K562 (cell line): ENCODE measurements around the gene S100P. TPM values are rescaled to one million over a fixed set of nuclear protein-coding genes. Genes with fewer than 3 reads are reported as not detected.
A peak's percentile ranks its signal among the peaks of the same experiment; 100 is the strongest.

Experiments
- CBX8 ChIP-seq: fragments of 200-600 bp; sonication (generic); IDR thresholded peaks from 2 replicates; pipeline ENCODE4 v1.6.1; 2012; ENCODE audit warnings: borderline replicate concordance, mixed run types, low read depth, mild to moderate bottlenecking, moderate library complexity, mixed read lengths, low read length, control low read depth, inconsistent platforms; ENCODE audit not compliant: poor library complexity, severe bottlenecking; ENCODE audit errors: extremely low read depth
- CTBP1 ChIP-seq: fragments of 450-650 bp; IDR thresholded peaks from 2 replicates; pipeline ENCODE4 v1.6.1; 2016; ENCODE audit warnings: borderline replicate concordance
- RFX5 ChIP-seq: IDR thresholded peaks from 2 replicates; pipeline ENCODE4 v1.6.1; 2011; ENCODE audit warnings: low read depth, mild to moderate bottlenecking, improper control_type of control experiment, low read length
- SAP30 ChIP-seq: fragments of 200-600 bp; sonication (generic); IDR thresholded peaks from 2 replicates; pipeline ENCODE4 v1.6.1; 2012; ENCODE audit warnings: borderline replicate concordance, low read depth, mild to moderate bottlenecking, moderate library complexity, low read length, control low read depth, inconsistent platforms; ENCODE audit not compliant: insufficient read depth, poor library complexity, severe bottlenecking
- TCF7L2 ChIP-seq: fragments of 150-350 bp; IDR thresholded peaks from 2 replicates; pipeline ENCODE4 v1.6.1; 2016; ENCODE audit warnings: low read depth, mild to moderate bottlenecking, low read length, moderate library complexity
- ZNF143 ChIP-seq: sonication (generic); formaldehyde crosslinking; IDR thresholded peaks from 2 replicates; pipeline ENCODE4 v1.9.0; 2022; ENCODE audit warnings: mild to moderate bottlenecking, missing genetic modification reagents
- polyA plus RNA-seq, 8 experiments: library from polyadenylated mRNA; depleted of rRNA in 4 of 8; stranded (reverse) in 5 of 8; unstranded in 3 of 8; fragments of >200 nt; fragmentation: Nextera tagmentation in 2 of 8; fragmentation: Illumina TruSeq in 1 of 8; extraction: Ambion mirVana in 2 of 8; extraction: Trizol in 1 of 8; gene quantifications; 2 replicates each; pipeline versions ENCODE4 v1.2.1 to v1.2.3, GENCODE V29; 2011 to 2014; ENCODE audit warnings: inconsistent platforms in 1 of 8, missing spikeins in 1 of 8
- total RNA-seq, 7 experiments: library from RNA; depleted of rRNA in 6 of 7; stranded (reverse); fragments of >200 nt in 6 of 7; fragmentation: Illumina TruSeq in 2 of 7; extraction: Trizol in 2 of 7; gene quantifications; 2 replicates each; pipeline versions ENCODE4 v1.2.1 to v1.2.3, GENCODE V29; 2011 to 2021; ENCODE audit warnings: low replicate concordance in 1 of 7
- TF ChIP-seq, protein P1 (sequence below): fragments of 450-650 bp; IDR thresholded peaks from 2 replicates; pipeline ENCODE4 v1.6.1; 2016; ENCODE audit warnings: mild to moderate bottlenecking, moderate library complexity
- TF ChIP-seq, protein P2 (sequence below): fragments of 450-650 bp; formaldehyde crosslinking; IDR thresholded peaks from 2 replicates; pipeline ENCODE4 v1.4.0; 2020; ENCODE audit warnings: mild to moderate bottlenecking, moderate library complexity

Gene S100P
- total and polyA plus RNA-seq, 9 of the 15 experiments (the other 6 are each of a cell fraction or from before 2014, with no cell fraction given) = 4.1 to 23.8 (median 7.5) TPM

DNA sequence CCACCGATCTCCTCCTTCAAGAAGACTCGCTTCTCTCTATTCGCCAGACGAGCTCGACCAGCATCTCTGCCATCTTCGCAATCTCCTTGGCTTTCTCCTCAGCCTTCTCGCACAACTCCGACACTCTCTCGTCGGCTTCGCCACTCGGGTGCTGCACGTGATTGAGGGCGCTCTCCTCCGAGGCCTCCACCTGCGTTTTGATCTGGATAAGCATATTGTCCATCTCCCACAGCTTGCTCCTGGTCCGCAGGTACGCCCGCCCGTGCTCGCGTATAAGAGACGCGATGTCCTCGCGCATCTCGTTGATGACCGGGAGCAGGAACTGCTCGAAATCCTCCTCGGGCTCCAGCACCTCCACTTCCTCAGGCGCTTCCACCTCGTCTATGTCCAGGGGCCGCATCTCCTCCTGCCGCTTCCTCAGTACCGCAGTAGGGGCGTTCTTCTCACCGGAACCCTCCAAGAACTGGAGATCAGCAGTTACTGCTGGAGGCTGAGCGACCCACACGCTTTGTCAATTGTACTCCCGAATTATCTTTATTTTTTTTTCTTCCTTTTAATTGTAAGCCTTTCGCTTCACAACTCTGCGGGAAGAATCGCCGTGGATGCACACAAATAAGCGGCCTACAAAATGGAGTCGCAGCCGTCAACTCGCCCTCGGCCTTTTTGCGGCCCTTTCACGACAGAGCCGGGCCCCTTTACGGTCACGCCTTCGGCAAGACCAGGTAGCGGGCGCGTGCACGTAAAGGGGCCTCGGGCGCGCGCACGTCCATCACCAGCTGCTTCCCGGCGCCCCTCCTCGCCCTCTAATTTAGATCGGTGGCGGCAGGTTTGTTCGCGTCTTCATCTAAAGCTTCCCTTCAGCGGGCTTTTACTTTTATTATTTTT lies 15.8 kb downstream of the S100P start, which contains the start of gene MRFAP1L1 (continued):
- TF ChIP-seq, protein P1, sequence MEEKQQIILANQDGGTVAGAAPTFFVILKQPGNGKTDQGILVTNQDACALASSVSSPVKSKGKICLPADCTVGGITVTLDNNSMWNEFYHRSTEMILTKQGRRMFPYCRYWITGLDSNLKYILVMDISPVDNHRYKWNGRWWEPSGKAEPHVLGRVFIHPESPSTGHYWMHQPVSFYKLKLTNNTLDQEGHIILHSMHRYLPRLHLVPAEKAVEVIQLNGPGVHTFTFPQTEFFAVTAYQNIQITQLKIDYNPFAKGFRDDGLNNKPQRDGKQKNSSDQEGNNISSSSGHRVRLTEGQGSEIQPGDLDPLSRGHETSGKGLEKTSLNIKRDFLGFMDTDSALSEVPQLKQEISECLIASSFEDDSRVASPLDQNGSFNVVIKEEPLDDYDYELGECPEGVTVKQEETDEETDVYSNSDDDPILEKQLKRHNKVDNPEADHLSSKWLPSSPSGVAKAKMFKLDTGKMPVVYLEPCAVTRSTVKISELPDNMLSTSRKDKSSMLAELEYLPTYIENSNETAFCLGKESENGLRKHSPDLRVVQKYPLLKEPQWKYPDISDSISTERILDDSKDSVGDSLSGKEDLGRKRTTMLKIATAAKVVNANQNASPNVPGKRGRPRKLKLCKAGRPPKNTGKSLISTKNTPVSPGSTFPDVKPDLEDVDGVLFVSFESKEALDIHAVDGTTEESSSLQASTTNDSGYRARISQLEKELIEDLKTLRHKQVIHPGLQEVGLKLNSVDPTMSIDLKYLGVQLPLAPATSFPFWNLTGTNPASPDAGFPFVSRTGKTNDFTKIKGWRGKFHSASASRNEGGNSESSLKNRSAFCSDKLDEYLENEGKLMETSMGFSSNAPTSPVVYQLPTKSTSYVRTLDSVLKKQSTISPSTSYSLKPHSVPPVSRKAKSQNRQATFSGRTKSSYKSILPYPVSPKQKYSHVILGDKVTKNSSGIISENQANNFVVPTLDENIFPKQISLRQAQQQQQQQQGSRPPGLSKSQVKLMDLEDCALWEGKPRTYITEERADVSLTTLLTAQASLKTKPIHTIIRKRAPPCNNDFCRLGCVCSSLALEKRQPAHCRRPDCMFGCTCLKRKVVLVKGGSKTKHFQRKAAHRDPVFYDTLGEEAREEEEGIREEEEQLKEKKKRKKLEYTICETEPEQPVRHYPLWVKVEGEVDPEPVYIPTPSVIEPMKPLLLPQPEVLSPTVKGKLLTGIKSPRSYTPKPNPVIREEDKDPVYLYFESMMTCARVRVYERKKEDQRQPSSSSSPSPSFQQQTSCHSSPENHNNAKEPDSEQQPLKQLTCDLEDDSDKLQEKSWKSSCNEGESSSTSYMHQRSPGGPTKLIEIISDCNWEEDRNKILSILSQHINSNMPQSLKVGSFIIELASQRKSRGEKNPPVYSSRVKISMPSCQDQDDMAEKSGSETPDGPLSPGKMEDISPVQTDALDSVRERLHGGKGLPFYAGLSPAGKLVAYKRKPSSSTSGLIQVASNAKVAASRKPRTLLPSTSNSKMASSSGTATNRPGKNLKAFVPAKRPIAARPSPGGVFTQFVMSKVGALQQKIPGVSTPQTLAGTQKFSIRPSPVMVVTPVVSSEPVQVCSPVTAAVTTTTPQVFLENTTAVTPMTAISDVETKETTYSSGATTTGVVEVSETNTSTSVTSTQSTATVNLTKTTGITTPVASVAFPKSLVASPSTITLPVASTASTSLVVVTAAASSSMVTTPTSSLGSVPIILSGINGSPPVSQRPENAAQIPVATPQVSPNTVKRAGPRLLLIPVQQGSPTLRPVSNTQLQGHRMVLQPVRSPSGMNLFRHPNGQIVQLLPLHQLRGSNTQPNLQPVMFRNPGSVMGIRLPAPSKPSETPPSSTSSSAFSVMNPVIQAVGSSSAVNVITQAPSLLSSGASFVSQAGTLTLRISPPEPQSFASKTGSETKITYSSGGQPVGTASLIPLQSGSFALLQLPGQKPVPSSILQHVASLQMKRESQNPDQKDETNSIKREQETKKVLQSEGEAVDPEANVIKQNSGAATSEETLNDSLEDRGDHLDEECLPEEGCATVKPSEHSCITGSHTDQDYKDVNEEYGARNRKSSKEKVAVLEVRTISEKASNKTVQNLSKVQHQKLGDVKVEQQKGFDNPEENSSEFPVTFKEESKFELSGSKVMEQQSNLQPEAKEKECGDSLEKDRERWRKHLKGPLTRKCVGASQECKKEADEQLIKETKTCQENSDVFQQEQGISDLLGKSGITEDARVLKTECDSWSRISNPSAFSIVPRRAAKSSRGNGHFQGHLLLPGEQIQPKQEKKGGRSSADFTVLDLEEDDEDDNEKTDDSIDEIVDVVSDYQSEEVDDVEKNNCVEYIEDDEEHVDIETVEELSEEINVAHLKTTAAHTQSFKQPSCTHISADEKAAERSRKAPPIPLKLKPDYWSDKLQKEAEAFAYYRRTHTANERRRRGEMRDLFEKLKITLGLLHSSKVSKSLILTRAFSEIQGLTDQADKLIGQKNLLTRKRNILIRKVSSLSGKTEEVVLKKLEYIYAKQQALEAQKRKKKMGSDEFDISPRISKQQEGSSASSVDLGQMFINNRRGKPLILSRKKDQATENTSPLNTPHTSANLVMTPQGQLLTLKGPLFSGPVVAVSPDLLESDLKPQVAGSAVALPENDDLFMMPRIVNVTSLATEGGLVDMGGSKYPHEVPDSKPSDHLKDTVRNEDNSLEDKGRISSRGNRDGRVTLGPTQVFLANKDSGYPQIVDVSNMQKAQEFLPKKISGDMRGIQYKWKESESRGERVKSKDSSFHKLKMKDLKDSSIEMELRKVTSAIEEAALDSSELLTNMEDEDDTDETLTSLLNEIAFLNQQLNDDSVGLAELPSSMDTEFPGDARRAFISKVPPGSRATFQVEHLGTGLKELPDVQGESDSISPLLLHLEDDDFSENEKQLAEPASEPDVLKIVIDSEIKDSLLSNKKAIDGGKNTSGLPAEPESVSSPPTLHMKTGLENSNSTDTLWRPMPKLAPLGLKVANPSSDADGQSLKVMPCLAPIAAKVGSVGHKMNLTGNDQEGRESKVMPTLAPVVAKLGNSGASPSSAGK = peak; percentile 97
- TF ChIP-seq RFX5 (no peak), TCF7L2 (no peak), ZNF143 (peak; percentile 52; the same call in 1 of the 2 replicates), SAP30 (no peak), CBX8 (no peak), CTBP1 (0 out of 2 replicates have a peak, but pooled peaks have one; percentile 58)
- TF ChIP-seq, protein P2, sequence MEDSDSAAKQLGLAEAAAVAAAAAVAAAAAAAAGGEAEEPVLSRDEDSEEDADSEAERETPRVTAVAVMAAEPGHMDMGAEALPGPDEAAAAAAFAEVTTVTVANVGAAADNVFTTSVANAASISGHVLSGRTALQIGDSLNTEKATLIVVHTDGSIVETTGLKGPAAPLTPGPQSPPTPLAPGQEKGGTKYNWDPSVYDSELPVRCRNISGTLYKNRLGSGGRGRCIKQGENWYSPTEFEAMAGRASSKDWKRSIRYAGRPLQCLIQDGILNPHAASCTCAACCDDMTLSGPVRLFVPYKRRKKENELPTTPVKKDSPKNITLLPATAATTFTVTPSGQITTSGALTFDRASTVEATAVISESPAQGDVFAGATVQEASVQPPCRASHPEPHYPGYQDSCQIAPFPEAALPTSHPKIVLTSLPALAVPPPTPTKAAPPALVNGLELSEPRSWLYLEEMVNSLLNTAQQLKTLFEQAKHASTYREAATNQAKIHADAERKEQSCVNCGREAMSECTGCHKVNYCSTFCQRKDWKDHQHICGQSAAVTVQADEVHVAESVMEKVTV (CRISPR knock-in tag) = no peak
